Mucosa of rectum (tissue), 2 donors: ENCODE measurements around the gene ZNF609.

Experiments used
- H3K27ac ChIP-seq, 2 donors: one replicate each; pipeline ENCODE4 v1.7.0; 2013; ENCODE audit warnings: inconsistent platforms in 2 of 2, low read depth in 2 of 2, low read length in 2 of 2
- H3K27me3 ChIP-seq, 2 donors: one replicate each; pipeline ENCODE4 v1.7.0; 2013; ENCODE audit warnings: low read length in 2 of 2; ENCODE audit not compliant: control insufficient read depth in 2 of 2, insufficient read depth in 2 of 2
- H3K36me3 ChIP-seq, 2 donors: one replicate each; pipeline ENCODE4 v1.7.0; 2013; ENCODE audit warnings: low read length in 2 of 2; ENCODE audit not compliant: control insufficient read depth in 2 of 2, insufficient read depth in 2 of 2
- H3K4me1 ChIP-seq, 2 donors: one replicate each; pipeline ENCODE4 v1.7.0; 2013; ENCODE audit warnings: low read length in 2 of 2, mild to moderate bottlenecking in 1 of 2; ENCODE audit not compliant: control insufficient read depth in 2 of 2, insufficient read depth in 2 of 2
- H3K4me3 ChIP-seq, 2 donors: one replicate each; pipeline ENCODE4 v1.7.0; 2013; ENCODE audit warnings: low read length in 2 of 2
- H3K9ac ChIP-seq, 2 donors: one replicate each; pipeline ENCODE4 v1.7.0; 2013; ENCODE audit warnings: low read length in 2 of 2, low read depth in 1 of 2, mild to moderate bottlenecking in 1 of 2
- H3K9me3 ChIP-seq, 2 donors: one replicate each; pipeline ENCODE4 v1.7.0; 2013; ENCODE audit warnings: low read length in 2 of 2; ENCODE audit not compliant: control insufficient read depth in 2 of 2
- donor health status: healthy.
- donor health status: Normal muscosa, but diverticular disease.

Gene ZNF609

GRCh38 chr15:64558460-64559179 is 98.2 kb downstream of the ZNF609 start:
- no peaks in the 10 kb centered on the region for H3K27me3 ChIP-seq
- H3K4me1 ChIP-seq: peaks cover 8 to 12% of the 10 kb centered on the region in 2 donors
- H3K4me3 ChIP-seq: no peak overlapping the region
- no peaks in the 10 kb centered on the region for H3K9me3 ChIP-seq
- no peak overlapping the region for H3K27ac ChIP-seq
- no peak overlapping the region for H3K9ac ChIP-seq
- no peaks in the 10 kb centered on the region for H3K36me3 ChIP-seq

- Histone ChIP-seq H3K4me1 (peaks cover 8 to 12% of the 10 kb centered on the region in 2 donors), H3K27me3 (no peaks in the 10 kb centered on the region), H3K9ac (no peak overlapping the region), H3K9me3 (no peaks in the 10 kb centered on the region), H3K36me3 (no peaks in the 10 kb centered on the region), H3K27ac (no peak overlapping the region), H3K4me3 (no peak overlapping the region)
Observed at GRCh38 chr15:64559243-64559642, 98.9 kb downstream of the ZNF609 start.

GRCh38 chr15:64560501-64560900 is 100.1 kb downstream of the ZNF609 start:
- Histone ChIP-seq H3K4me1 (peaks cover 8 to 12% of the 10 kb centered on the region in 2 donors), H3K27me3 (no peaks in the 10 kb centered on the region), H3K9me3 (no peaks in the 10 kb centered on the region), H3K36me3 (no peaks in the 10 kb centered on the region), H3K4me3 (no peak overlapping the region), H3K9ac (no peak overlapping the region), H3K27ac (no peak overlapping the region)

- Histone ChIP-seq H3K4me1 (peaks cover 8 to 12% of the 10 kb centered on the region in 2 donors), H3K27ac (no peak overlapping the region), H3K4me3 (no peak overlapping the region), H3K27me3 (no peaks in the 10 kb centered on the region), H3K36me3 (no peaks in the 10 kb centered on the region), H3K9ac (no peak overlapping the region), H3K9me3 (no peaks in the 10 kb centered on the region)
Observed at GRCh38 chr15:64560998-64561397, 100.6 kb downstream of the ZNF609 start.

GRCh38 chr15:64562003-64562640 is 101.7 kb downstream of the ZNF609 start:
- H3K36me3 ChIP-seq: no peaks in the 10 kb centered on the region

GRCh38 chr15:64566102-64566501 is 105.7 kb downstream of the ZNF609 start:
- Histone ChIP-seq H3K9ac (no peak overlapping the region), H3K9me3 (no peaks in the 10 kb centered on the region), H3K4me3 (no peak overlapping the region), H3K4me1 (peaks cover 12% of the 10 kb centered on the region in 2 donors), H3K27ac (no peak overlapping the region), H3K36me3 (no peaks in the 10 kb centered on the region), H3K27me3 (no peaks in the 10 kb centered on the region)

More at GRCh38 chr15:64562003-64562640, 101.7 kb downstream of the ZNF609 start:
- no peaks in the 10 kb centered on the region for H3K9me3 ChIP-seq
- H3K4me1 ChIP-seq: peaks cover 14 to 16% of the 10 kb centered on the region in 2 donors
- no peak overlapping the region for H3K27ac ChIP-seq
- no peak overlapping the region for H3K4me3 ChIP-seq
- H3K27me3 ChIP-seq: no peaks in the 10 kb centered on the region
- H3K9ac ChIP-seq: no peak overlapping the region

GRCh38 chr15:64566629-64567427 is 106.5 kb downstream of the ZNF609 start:
- peaks cover 12 to 13% of the 10 kb centered on the region in 2 donors for H3K4me1 ChIP-seq
- H3K9me3 ChIP-seq: no peaks in the 10 kb centered on the region
- peak overlapping the region in 1 of 2 donors; percentile 28 for H3K27ac ChIP-seq
- H3K4me3 ChIP-seq: no peak overlapping the region
- H3K36me3 ChIP-seq: no peaks in the 10 kb centered on the region
- H3K9ac ChIP-seq: no peak overlapping the region
- no peaks in the 10 kb centered on the region for H3K27me3 ChIP-seq

- no peak overlapping the region for H3K4me3 ChIP-seq
- H3K27ac ChIP-seq: no peak overlapping the region
- H3K36me3 ChIP-seq: no peaks in the 10 kb centered on the region
- no peaks in the 10 kb centered on the region for H3K9me3 ChIP-seq
- no peaks in the 10 kb centered on the region for H3K27me3 ChIP-seq
- H3K9ac ChIP-seq: no peak overlapping the region
- peaks cover 12 to 13% of the 10 kb centered on the region in 2 donors for H3K4me1 ChIP-seq
Observed at GRCh38 chr15:64568765-64569164, 108.4 kb downstream of the ZNF609 start.

- H3K36me3 ChIP-seq: no peaks in the 10 kb centered on the region
- peak overlapping the region in 1 of 2 donors; percentile 12 for H3K9ac ChIP-seq
- H3K4me1 ChIP-seq: peaks cover 6 to 15% of the 10 kb centered on the region in 2 donors
- H3K27ac ChIP-seq: no peak overlapping the region
- no peaks in the 10 kb centered on the region for H3K27me3 ChIP-seq
- H3K9me3 ChIP-seq: no peaks in the 10 kb centered on the region
- no peak overlapping the region for H3K4me3 ChIP-seq
Observed at GRCh38 chr15:64571857-64572291, 111.5 kb downstream of the ZNF609 start.

- Histone ChIP-seq H3K9me3 (no peaks in the 10 kb centered on the region), H3K4me1 (peaks cover 6 to 14% of the 10 kb centered on the region in 2 donors), H3K9ac (no peak overlapping the region), H3K36me3 (no peaks in the 10 kb centered on the region), H3K27ac (no peak overlapping the region), H3K27me3 (no peaks in the 10 kb centered on the region), H3K4me3 (no peak overlapping the region)
Observed at GRCh38 chr15:64572856-64573255, 112.5 kb downstream of the ZNF609 start.
